Right lobe of liver (tissue), 4 donors: ENCODE data around the gene HTRA2.

Experiments
- CTCF ChIP-seq, 4 donors: fragments of 200-600 bp in 3 of 4; fragments of 450-650 bp in 1 of 4; IDR thresholded peaks; one replicate each; pipeline versions ENCODE4 v1.5.1 to v1.8.0; 2016 to 2022; ENCODE audit warnings: antibody characterized with exemption in 4 of 4, mild to moderate bottlenecking in 2 of 4
- POLR2A ChIP-seq: fragments of 450-650 bp; IDR thresholded peaks from one replicate; pipeline ENCODE4 v1.6.1; 2017; ENCODE audit warnings: antibody characterized with exemption, mild to moderate bottlenecking
- donor health status: DM: no; HTN: no; CAD: no.
- donor health status: DM: no; HTN: no; CAD: no.
- donor health status: DM: no; HTN: yes; CAD: no.

GRCh38 chr2:74489906-74490305 lies 39.8 kb upstream of the HTRA2 start:
- TF ChIP-seq CTCF (IDR thresholded peaks at IDR 0.05) (no peak), POLR2A (no peak)
